ENCODE results near the gene SAP30.

SAP30 gene

DNA sequence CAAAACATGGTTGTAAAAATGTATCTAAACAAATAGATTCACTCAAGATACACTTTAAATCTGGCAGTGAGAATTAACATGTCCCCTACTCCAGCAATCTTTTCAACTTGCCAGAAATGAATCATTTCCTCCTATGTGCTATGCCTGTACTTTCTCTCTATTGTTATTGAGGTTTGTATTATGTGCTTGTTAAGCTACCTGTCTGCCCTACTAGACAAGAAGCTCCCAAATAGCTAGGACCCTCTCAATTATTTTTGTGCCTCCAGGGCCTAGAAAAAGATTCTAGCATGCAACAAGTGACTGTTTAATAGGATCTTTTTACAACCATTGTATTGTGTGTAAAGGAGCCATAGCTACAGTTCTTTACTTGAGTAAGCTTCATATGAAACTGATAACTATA is 3.5 kb upstream of the SAP30 start:
- no peak for DNase-seq (ENCODE audit: low read depth)

DNA sequence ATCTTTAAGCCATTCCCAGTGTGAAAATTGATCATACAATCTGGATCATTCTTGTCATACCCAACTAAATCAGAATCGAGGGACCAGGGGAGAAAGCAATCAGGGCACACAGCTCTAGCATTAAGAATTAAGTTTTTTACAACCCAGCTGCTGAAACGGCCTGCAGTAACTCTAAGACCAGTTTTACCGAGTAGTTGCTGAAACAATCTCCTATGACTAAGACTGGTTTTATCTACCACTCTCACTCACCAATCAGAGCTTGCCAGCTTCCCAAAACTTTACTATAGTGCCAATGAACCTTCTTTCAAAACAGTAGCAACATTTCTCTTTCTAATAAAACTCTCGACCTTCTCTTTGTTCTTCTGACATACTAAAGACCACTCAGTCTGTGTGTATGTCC is 2.8 kb upstream of the SAP30 start:
- no peak for DNase-seq (ENCODE audit: low read depth)

DNA sequence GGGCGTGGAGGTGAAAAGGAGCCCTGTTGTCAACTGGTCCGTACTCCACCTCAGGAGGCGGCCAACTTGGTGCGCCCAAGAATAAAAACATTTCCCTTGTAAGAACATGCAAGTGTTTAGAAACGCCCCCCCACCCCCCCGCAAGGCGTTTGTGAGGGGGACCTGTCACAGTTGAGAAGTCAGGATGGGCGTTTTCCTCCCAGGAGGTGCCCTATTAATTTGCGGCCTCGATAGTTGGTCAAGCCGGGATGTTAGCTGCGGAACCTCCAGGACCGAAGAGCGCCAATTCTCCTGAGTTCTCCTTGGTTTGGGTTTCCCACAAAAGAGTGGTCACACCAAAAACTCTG is 651 bp upstream of the SAP30 start:
- DNase-seq (ENCODE audit: low read depth), result no peak

DNA sequence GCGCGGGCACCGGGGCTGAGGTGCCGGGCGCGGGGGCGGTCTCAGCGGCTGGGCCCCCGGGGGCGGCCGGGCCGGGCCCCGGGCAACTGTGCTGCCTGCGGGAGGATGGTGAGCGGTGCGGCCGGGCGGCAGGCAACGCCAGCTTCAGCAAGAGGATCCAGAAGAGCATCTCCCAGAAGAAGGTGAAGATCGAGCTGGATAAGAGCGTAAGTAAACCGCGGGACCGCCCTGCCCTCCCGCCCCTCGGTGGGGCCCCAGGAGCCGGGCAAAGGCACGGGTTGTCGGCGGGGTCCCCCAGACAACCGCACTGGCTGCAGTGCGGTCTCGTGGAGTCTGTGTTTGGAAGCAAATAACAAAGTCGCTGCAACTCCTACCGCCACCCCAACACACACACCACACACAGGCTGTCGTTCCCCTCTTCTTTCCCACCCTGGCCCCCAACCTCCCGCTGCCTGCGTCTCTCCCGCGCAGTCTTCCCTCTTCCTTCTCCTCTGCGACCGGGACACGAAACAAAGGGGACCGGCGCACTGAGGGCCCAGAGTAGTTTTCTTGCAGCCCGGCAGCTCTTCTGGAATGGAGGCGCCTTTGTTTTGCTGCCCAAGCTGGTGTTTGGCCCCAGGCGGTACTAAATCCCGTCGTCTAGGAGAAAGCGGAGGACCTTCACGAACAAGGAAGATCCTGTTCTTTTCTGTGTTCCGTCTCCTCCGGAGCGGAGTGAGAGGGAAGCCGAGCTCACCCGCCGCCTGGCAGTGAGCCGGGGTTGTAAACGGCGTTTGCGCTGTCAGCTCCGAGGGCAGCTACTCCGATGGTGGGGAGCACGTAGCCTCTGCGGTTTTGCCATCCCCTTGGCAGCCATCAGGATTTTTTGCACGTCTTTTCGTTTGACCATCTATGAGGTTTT is 788 bp downstream of the SAP30 start:
- no peak for DNase-seq (ENCODE audit: low read depth)

DNA sequence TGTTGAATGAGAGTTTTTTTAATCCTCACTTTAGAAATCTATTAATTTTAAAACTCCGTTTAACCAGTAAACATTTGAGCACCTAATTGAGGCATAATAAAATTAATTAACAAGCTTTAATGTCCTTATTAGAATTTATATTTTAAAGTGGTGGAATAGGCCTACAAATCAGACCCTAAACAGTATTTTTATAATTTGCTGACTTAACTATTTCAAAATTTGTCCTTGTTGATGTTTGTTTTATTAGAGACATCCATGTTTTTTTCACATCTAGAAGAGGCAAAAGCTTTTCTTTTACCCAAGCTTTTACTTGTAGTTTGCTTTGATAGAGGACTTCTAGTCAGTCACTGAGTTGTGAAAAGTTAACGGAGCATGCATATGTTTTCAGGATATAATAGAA is 3.8 kb downstream of the SAP30 start:
- DNase-seq (ENCODE audit: low read depth), result no peak

DNA sequence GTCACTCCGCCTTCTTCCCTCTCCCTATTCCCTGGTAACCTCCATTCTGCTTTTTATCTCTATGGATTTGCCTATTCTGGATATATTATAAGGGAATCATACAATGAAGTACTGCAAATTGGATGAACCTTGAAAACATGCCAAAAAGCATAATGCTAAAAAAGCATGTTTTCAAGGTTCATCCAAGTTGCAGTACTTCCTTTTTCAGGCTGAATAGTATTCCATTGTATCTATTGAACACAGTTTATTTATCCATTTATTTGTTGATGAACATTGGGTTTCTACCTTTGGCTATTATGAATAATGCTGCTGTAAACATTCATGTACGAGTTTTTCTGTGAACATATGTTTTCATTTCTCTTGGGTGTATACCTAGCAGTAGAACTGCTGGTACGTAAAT is 9.2 kb downstream of the SAP30 start:
- no peak for DNase-seq (ENCODE audit: low read depth)

DNA sequence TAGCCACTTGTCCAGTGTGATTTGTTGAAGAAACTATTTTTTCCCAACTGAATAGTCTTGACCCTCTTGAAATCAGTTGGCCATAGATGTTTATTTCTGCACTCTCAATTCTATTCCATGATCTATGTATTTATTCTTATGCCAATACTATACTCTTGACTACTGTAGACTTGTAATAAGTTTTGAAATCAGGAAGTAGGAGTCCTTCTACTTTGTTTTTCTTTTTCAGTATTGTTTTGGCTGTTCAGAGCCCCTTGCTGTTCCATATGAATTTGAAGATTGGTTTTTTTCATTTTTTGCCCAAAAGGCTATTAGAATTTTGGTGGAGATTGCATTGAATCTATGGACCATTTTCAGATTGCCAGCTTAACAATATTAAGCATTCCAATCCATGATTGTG is 10.2 kb downstream of the SAP30 start:
- no peak for DNase-seq (ENCODE audit: low read depth)

DNA sequence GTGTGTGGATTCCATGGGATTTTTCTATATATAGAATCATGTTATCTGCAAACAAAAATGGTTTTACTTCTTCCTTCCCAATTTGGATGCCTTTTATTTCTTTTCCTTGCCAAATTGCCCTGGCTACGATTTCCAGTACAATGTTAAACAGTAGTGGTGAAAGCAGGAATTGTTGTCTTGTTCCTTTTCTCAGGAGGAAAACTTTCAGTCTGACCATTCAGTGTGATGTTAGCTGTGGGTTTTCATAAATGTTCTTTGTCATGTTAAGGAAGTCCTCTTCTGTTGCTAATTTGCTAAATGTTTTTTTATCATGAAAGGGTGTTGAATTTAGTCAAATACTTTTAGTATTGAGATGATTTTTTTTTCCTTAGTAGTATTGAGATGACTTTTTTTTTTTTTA is 10.9 kb downstream of the SAP30 start:
- DNase-seq (ENCODE audit: low read depth), result no peak

DNA sequence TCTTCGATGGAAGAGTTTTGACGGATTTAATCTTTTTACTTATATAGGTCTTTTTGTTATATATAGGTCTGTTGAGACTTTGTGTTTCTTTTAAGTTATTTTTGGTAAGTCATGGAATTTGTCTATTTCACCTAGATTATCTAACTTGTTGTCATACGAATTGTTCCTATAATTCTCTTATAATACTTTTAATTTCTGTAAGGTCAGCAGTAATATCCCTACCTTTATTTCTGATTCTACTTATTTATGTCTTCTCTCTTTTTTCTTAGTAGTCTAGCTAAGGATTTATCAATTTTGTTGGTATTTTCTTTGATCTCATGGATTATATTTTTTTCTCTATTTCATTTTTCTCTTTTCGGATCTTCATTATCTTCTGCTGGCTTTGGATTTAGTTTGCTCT is 11.6 kb downstream of the SAP30 start:
- no peak for DNase-seq (ENCODE audit: low read depth)

DNA sequence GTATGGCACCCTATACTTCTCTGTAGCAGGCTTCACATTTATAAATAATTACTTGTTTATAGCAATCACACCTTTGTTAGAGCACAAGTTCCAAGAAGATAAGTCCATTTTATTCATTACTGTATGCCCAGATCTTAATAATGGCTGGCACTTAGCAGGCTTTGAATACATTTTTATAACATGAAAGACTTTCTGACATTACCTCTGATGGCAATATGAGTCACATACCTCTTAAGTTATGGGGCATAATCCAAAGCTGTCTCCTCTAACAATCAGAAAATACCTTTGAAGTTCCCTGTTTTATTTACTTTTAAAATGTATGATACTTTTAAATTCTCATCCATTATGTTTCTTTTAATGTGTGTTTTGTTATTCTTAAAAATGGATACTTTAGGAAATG is 16.0 kb downstream of the SAP30 start:
- no peak for DNase-seq (ENCODE audit: low read depth)

DNA sequence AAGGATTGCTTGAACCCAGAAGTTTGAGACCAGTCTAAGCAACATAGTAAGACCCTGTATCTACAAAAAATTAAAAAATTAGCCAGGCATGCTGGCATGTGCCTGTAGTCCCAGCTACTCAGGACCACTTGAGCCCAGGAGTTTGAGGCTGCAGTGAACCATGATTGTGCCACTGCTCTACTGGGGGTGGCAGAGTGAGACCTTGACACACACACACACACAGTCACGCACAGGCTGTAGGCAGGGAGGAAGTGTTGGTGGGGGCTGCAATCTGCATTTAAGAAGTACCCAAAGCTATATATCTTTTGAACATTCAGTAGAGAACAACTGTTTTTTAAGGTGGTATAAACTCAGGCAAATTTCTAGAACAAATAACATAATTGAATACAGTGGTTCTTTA is 20.9 kb downstream of the SAP30 start:
- DNase-seq (ENCODE audit: low read depth), result no peak

DNA sequence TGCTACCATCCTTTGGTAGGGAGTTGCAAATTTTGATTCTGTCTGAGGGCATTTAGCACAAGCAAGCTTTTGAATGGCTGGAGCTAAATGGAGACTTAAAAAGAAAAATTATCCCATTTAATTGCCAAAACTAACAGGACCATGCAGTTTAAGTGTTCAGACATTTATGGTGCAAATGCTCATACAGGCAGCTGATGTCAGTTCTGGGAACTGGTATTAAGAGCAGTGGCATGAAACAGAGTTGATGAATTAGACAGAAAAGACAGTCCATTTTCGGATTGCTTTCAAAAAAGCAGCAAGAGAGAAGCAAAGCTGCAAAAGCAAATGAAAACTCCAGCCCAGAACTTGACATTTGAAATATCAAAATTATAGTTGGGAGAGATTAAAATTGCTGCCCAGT is 26.9 kb downstream of the SAP30 start:
- DNase-seq (ENCODE audit: low read depth), result no peak

DNA sequence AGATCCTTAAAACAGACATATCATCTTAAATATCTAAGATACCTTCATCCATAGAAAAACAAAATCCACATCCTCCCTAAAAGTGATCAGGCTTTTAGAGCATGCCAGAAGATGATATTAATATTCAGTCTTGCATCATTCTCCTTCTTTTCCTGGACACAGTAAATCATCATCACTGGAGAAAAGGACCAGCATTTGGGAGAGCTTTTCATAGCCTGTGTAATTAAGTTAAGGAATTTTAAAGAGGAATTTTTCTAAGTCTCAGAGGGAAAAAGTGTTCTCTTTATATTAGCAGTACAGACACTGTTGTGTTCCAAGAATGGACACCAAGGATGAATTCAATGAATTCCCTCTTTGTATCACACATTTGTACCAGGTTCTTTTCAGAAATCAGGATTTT is 27.5 kb downstream of the SAP30 start:
- no peak for DNase-seq (ENCODE audit: low read depth)

DNA sequence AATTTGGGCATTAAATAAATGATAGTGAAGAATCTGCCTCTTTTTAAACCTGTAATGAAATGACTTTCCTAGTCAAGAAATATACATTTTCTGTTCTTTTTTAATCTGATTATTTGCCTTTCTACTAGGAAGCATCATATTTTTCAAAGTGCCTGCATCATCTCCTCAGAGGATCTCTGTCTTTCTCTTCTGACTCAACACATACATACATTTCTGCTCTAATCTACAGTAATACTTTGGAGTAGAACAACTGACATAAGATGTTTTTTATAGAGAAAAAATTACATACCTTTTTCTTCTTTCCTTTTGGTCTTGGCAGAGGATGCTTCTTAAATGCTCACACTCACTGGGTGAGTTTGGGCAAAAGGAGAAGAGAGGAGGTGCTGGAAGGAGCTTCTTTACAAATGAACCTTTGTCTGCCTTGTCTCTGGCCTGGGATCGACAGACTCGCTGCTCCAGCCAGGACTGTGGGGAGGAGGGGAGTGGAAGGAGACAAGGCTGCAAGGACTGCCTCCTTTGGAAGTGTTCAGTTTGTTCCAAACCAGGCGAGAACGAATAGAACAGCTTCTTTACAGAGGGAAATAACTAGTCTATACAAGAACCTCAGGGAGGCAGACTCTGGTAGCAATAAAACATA is 28.1 kb downstream of the SAP30 start, which contains the start of gene SCRG1:
SCRG1 (minus strand) TSS at position 338 of the 637 bp plus-strand sequence. CDS start 7,702 bp downstream, outside the sequence.
- no peak for DNase-seq (ENCODE audit: low read depth)

DNA sequence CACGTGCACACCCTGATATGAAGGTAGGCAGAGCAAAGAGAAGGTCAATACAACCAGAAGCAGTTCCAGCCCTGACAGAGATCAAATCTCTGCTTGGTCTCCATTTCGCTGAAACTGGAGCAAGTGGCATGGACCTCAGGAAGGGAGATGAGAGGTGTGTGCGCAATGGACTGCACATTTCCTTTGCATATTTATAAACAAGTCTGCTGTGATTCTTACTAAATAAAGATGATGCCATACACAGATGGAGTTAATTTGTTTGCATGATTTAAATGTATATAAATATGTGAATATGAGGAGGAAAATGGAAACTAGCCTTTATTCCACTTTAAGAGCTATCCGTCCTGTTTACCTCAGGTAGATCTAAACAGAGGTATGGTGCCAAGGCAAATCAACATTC is 30.3 kb downstream of the SAP30 start:
- no peak for DNase-seq (ENCODE audit: low read depth)

DNA sequence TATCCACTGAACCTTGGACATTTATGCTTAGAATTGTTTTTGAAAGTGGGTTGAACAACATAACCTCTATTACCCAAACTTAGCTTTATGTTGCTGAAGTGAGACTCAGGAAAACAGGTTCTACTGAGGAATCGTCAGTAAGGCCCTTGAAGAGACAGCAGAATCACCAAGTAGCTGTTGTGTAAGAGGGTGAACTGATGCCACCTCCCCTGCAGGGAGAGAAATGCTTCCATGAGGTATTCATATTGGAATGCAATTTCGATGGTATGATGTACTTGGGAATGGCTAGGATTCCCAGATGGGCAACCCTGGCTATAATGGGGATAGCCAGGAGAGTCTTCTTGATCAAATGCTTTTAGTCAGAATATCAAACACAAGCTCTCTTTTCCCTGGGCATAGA is 32.3 kb downstream of the SAP30 start:
- no peak for DNase-seq (ENCODE audit: low read depth)

DNA sequence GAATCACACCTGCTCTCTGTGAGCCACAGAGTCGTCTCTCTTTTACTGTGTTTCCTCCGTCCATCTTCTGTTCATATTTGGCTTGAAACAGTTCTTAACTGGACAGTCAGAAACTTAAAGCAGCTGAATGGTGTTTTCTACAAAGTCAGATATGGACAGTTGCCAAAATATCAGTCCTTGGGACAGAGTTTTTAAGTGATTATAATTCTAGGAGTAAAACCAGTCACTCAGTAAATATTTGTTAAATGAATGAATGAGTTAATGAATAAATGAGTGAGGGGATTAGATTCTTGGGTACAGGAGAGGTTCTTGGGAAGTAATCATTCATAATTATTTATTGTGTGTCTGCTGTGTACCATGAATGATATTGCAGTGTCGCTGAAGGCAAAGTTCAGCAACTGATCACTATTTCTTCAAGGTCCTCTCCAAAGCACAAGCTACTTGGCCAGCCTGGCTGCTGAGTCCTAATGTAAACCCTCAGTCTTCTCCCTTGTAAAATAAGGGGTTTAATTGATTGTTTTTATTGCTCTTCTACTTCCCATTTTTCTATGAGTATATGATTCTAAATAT is 33.6 kb downstream of the SAP30 start:
- DNase-seq (ENCODE audit: low read depth), result no peak

DNA sequence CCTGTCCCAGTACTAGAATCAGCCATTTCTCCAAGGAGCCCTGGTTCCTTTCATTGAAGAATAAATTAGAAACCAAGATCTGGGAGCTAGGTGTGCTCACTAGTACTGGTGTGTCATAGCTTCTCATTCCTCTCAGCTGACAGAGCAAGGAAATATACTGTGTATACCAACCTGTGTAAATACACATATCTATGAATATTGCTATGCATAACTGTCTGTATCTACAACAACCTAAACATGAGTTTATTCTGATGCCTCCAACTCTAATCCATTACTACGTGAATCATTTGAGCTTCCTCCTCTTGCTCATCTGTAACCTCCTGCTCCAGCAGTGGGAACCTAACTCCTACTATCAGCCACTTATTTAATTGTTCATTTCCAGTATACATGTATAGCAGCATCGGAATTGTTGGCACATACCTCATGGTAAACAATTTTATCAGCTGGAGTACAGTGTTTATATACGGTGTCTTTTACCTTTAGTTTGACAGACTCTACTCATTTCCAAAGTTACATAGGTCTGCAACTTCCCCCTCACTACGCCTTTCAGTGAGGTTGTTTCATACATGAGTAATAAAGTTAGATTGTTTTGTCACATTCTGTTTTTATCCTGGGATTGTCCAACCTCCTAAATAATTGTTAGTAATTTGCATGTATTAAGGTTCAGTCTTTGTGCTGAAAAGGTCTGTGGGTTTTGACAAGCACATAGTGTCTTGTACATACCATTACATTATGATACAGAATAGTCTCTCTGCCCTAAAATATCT is 35.3 kb downstream of the SAP30 start:
- DNase-seq (ENCODE audit: low read depth), result no peak

DNA sequence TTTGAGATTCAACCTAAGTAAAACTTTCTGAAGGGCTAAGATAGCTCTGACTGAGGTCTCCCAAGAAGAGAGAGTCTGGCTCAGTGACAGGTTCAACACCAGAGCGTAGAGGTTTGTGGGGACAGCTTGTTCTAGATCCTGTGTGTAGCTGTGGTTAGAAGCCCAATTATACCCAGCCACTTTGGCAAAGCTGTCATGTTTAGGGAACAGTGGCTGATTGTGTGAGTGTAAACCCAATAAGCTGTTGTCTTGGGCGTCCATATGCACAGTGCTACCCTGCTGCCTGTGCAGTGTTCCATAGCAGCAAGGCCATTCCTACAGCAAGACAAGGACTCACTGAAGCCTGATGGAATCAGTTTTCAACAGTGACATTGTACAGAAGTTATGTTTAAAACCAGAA is 39.3 kb downstream of the SAP30 start:
- DNase-seq (ENCODE audit: low read depth), result no peak

DNA sequence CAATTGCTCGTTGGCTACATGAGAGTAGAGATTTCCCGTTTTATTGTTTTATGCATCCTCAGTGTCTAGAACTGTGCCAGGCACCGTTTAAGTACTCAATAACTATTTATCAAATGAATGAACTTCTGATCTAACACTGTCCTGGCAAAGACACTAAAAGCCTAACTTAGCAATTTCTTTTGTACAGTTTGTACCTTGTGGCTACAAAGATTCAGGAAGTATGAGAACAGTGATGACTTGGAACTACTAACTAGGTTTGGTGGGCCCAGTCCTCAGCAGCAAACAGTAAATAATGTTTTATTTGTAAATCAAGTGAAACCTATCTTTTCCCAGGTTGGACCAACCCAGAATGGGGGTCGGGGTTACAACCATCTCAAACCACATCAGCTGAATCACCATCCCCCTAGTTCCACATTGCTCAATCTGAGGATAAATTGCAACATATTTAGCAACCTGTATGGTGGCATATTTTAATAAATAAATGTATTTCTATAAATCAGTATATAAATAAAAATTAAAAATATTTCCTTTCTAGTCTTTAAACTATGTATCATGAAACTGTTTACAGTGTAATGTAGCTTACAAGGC is 40.4 kb downstream of the SAP30 start:
- no peak for DNase-seq (ENCODE audit: low read depth)

DNA sequence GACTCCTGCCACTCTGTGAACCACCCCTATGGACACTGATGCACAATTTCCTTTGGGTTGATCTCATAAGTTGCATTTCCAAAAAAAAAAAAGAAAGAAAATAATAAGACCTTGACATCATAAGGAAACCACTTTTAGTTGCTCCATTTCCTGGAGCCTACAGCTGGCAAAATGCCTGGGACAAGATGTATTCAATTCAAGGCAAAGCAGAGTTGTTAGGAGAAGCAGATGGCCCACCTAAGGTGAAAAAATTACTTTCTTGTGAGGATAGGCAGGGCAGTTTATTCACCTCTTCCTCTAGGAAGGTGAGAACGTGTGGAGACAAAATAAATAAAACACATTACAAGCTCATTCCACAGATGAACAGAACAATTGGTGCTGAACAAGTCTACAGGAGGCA is 42.3 kb downstream of the SAP30 start:
- no peak for DNase-seq (ENCODE audit: low read depth)

DNA sequence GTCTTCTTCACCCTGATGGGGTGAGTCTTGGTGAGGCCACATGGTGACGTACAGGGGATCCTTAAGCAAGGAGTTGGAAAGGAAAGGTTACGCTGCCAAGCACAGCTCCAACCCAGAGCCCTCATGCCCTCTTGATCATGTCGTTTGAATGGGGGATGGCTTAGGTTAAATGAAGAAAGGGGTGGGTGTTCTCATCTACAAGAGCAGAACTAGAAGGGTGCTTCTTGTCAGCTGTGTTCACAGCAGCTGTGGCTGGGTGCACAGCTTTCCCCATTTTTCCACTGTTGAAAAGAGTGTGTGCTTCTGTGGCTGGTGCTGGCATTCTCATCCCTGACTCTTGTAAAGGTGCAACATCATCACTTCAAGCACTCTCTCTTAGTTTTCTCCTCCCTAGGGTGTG is 43.7 kb downstream of the SAP30 start:
- DNase-seq (ENCODE audit: low read depth), result no peak
